Stimulated activated CD8-positive, alpha-beta memory T cell treated with anti-CD3 and anti-CD28 coated beads, Interleukin-7, amount 100 ng/mL, for 24 hours (primary cell): ENCODE data around the gene ANKRD53.
"Not testable (repeated sequence)": the region's sequence is repeated elsewhere in the genome, so short reads cannot be mapped to it uniquely, and the experiment has no call there.

Experiments used
- DNase-seq: peaks from one replicate; pipeline ENCODE4 v3.0.0-alpha.2; 2020; ENCODE audit warnings: low read depth

The ANKRD53 gene

GRCh38 chr2:70991742-70992141, 13.3 kb downstream of the ANKRD53 start:
- no peak for DNase-seq

- DNase-seq = no peak
These were observed 14.8 kb downstream of the ANKRD53 start for GRCh38 chr2:70992945-70993853.

- DNase-seq = peak; percentile 26
These were observed 15.7 kb downstream of the ANKRD53 start for GRCh38 chr2:70994009-70994698.

GRCh38 chr2:70994699-70995425, 16.4 kb downstream of the ANKRD53 start, which contains the start of gene TEX261:
TEX261 (minus strand) TSS chr2:70994873; CDS start chr2:70994757, 116 bp downstream.
- peak; percentile 77 for DNase-seq

GRCh38 chr2:70995426-70995729, 16.9 kb downstream of the ANKRD53 start:
- DNase-seq = no peak

- DNase-seq = not testable (repeated sequence)
These were observed 20.5 kb downstream of the ANKRD53 start for GRCh38 chr2:70998885-70999284.

GRCh38 chr2:70999362-70999761, 20.9 kb downstream of the ANKRD53 start:
- no peak for DNase-seq

- not testable (repeated sequence) for DNase-seq
These were observed 21.5 kb downstream of the ANKRD53 start for GRCh38 chr2:70999931-71000330.

- peak; percentile 64 for DNase-seq
These were observed 22.6 kb downstream of the ANKRD53 start for GRCh38 chr2:71000780-71001591.

GRCh38 chr2:71001592-71001927, 23.1 kb downstream of the ANKRD53 start:
- no peak for DNase-seq

- no peak for DNase-seq
These were observed 23.6 kb downstream of the ANKRD53 start for GRCh38 chr2:71001981-71002570.

GRCh38 chr2:71003396-71003795, 25.0 kb downstream of the ANKRD53 start:
- DNase-seq = no peak

GRCh38 chr2:71003966-71004755, 25.7 kb downstream of the ANKRD53 start:
- no peak for DNase-seq

GRCh38 chr2:71004857-71005256, 26.4 kb downstream of the ANKRD53 start:
- no peak for DNase-seq

GRCh38 chr2:71005271-71006202, 27.1 kb downstream of the ANKRD53 start:
- DNase-seq = no peak

- DNase-seq = no peak
These were observed 27.9 kb downstream of the ANKRD53 start for GRCh38 chr2:71006323-71006722.

- no peak for DNase-seq
These were observed 28.7 kb downstream of the ANKRD53 start for GRCh38 chr2:71006955-71007799.

GRCh38 chr2:71008342-71008741, 29.9 kb downstream of the ANKRD53 start:
- no peak for DNase-seq

- not testable (repeated sequence) for DNase-seq
These were observed 33.4 kb downstream of the ANKRD53 start for GRCh38 chr2:71011786-71012185.
